ENCODE measurements around the gene COL13A1. TPM values are rescaled to one million over a fixed set of nuclear protein-coding genes. Genes with fewer than 3 reads are reported as not detected.

Gene COL13A1
- total RNA-seq, 1 donor from 2014 or later, result 0.43 TPM

DNA sequence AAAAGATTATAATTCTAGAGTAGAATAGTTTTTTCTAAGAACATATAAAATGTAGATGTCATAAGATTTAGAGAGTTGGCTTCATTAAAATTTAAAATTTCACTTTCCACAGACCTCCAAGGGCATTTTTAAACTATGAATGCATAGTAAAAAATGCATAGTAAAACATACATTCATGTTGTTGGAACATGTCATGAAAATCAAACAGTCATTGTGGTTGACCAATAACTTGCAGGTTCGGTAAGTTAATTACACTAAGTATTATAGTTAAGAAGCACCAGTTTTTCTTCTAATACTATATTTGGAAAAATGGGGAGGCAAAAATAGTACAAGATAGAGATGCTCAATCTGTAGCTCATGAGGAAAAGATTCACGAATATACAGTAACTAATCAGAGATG is 189.4 kb downstream of the COL13A1 start:
- H3K4me1 Mint-ChIP-seq (ENCODE audit: low read depth), result no peaks in the 10 kb centered on the region

DNA sequence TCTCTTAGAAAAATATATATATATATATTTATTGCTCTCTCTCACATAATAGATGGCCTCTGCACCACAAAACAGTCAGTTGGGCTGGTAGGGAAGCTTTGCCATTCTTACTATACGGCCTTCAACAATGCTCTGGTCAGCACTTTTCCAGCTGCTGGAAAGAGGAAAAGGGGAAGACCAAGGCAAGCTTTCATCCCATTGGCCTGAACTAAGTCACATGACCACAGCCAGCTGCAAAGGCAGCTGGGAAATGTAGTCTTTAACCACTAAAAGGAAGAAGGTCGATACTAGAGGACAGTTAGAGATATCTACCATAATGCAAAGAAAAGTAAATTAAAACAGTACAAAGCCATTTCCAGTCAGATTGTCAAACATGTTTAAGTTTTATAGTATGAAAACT is 192.6 kb downstream of the COL13A1 start:
- DNase-seq (ENCODE audit: low spot score, unreplicated experiment), result no peak
- H3K9me3 Mint-ChIP-seq (ENCODE audit: low read depth), result no peaks in the 10 kb centered on the region
- peaks cover 1% of the 10 kb centered on the region for H3K36me3 Mint-ChIP-seq (ENCODE audit: insufficient read depth)
- no peaks in the 10 kb centered on the region for H3K4me1 Mint-ChIP-seq (ENCODE audit: low read depth)
- H3K27me3 Mint-ChIP-seq, result peaks cover 3% of the 10 kb centered on the region
- no peak overlapping the region for H3K4me3 Mint-ChIP-seq (ENCODE audit: low read depth)
- no peak overlapping the region for H3K27ac Mint-ChIP-seq
- TF ChIP-seq CTCF (IDR thresholded peaks at IDR 0.05; ENCODE audit: unreplicated experiment), result no peak

More for the DNA sequence above, 189.4 kb downstream of the COL13A1 start:
- no peaks in the 10 kb centered on the region for H3K9me3 Mint-ChIP-seq (ENCODE audit: low read depth)
- H3K4me3 Mint-ChIP-seq (ENCODE audit: low read depth), result no peak overlapping the region
- no peak overlapping the region for H3K27ac Mint-ChIP-seq
- peaks cover 1% of the 10 kb centered on the region for H3K36me3 Mint-ChIP-seq (ENCODE audit: insufficient read depth)
- no peak for TF ChIP-seq CTCF (IDR thresholded peaks at IDR 0.05; ENCODE audit: unreplicated experiment)
- H3K27me3 Mint-ChIP-seq, result no peaks in the 10 kb centered on the region
- no peak for DNase-seq (ENCODE audit: low spot score, unreplicated experiment)

GRCh38 chr10:69996611-69997010 is 194.9 kb downstream of the COL13A1 start:
- Mint-ChIP-seq H3K27ac (no peak overlapping the region), H3K36me3 (ENCODE audit: insufficient read depth) (peaks cover 1% of the 10 kb centered on the region), H3K9me3 (ENCODE audit: low read depth) (no peaks in the 10 kb centered on the region), H3K4me3 (ENCODE audit: low read depth) (no peak overlapping the region), H3K4me1 (ENCODE audit: low read depth) (no peaks in the 10 kb centered on the region), H3K27me3 (peaks cover 3% of the 10 kb centered on the region)
- TF ChIP-seq CTCF (IDR thresholded peaks at IDR 0.05; ENCODE audit: unreplicated experiment), result no peak
- no peak for DNase-seq (ENCODE audit: low spot score, unreplicated experiment)

DNA sequence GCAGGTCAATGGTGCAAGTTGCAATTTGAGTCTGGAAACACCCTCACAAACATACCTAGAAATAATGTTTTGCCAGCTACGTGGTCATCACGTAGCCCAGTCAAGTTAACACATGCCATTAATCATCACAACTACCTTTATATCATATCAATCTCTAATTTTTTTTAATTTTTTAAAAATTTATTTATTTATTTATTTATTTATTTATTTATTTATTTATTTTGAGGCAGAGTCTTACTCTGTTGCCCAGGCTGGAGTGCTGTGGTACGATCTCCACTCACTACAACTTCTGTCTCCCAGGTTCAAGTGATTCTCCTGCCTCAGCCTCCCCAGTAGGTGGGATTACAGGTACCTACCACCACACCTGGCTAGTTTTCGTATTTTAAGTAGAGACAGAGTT is 198.6 kb downstream of the COL13A1 start:
- no peak for TF ChIP-seq CTCF (IDR thresholded peaks at IDR 0.05; ENCODE audit: unreplicated experiment)
- Mint-ChIP-seq H3K4me1 (ENCODE audit: low read depth) (no peaks in the 10 kb centered on the region), H3K4me3 (ENCODE audit: low read depth) (no peak overlapping the region), H3K27ac (no peak overlapping the region), H3K27me3 (peaks cover 3% of the 10 kb centered on the region), H3K9me3 (ENCODE audit: low read depth) (peaks cover 4% of the 10 kb centered on the region), H3K36me3 (ENCODE audit: insufficient read depth) (no peaks in the 10 kb centered on the region)
- DNase-seq (ENCODE audit: low spot score, unreplicated experiment), result no peak

GRCh38 chr10:70007116-70007820 is 205.6 kb downstream of the COL13A1 start:
- TF ChIP-seq CTCF (IDR thresholded peaks at IDR 0.05; ENCODE audit: unreplicated experiment), result no peak
- DNase-seq (ENCODE audit: low spot score, unreplicated experiment), result no peak
- H3K36me3 Mint-ChIP-seq (ENCODE audit: insufficient read depth), result no peaks in the 10 kb centered on the region
- H3K27ac Mint-ChIP-seq, result peak overlapping the region; percentile 72
- peaks cover 9% of the 10 kb centered on the region for H3K9me3 Mint-ChIP-seq (ENCODE audit: low read depth)
- H3K27me3 Mint-ChIP-seq, result no peaks in the 10 kb centered on the region
- H3K4me1 Mint-ChIP-seq (ENCODE audit: low read depth), result peaks cover 2% of the 10 kb centered on the region
- H3K4me3 Mint-ChIP-seq (ENCODE audit: low read depth), result no peak overlapping the region

Other genes starting within 250 kb of the COL13A1 start
- gene NEUROG3, start 228.5 kb upstream of the COL13A1 start, total RNA-seq, result 7.2 and 7.3 TPM in 2 replicates
- gene FAM241B, start 171.7 kb upstream of the COL13A1 start, total RNA-seq, result 42.4 and 44.2 TPM in 2 replicates

Measured in progenitor cell of endocrine pancreas (in vitro differentiated cells).